NCI-H446 treated with DMSO at 0.1 percent for 48 hours (cell line): Measurements from ENCODE around the gene ZFYVE21.
"Not testable (repeated sequence)": the region's sequence is repeated elsewhere in the genome, so short reads cannot be mapped to it uniquely, and the experiment has no call there.

Experiments used
- DNase-seq: peaks from one replicate; lab custom pipeline; 2025; lab: John Stamatoyannopoulos, UW

The ZFYVE21 gene

GRCh38 chr14:103763730-103764488 is 48.3 kb downstream of the ZFYVE21 start:
- no peak for DNase-seq

- DNase-seq = no peak
These were observed 49.9 kb downstream of the ZFYVE21 start for GRCh38 chr14:103765526-103765925.

- DNase-seq = no peak
These were observed 51.8 kb downstream of the ZFYVE21 start for GRCh38 chr14:103767336-103767894.

DNA sequence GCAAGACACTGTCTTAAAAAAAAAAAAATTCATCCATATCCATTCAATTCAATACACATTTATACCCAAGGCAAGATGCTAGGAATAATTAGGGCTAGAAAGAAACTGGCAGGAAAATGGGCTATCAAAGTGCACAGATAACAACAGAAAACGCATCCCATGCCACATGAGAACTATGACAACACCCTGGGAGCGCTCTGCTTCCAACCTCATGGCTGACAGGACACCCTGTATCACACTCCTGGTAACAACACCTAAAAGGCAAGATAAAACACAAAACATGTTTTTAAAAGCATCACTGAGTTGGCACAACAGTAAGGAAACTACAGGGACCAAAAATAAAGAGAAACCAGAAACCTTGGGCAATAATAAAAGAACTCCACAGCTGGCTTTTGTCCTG is 54.9 kb downstream of the ZFYVE21 start:
- DNase-seq = no peak

DNA sequence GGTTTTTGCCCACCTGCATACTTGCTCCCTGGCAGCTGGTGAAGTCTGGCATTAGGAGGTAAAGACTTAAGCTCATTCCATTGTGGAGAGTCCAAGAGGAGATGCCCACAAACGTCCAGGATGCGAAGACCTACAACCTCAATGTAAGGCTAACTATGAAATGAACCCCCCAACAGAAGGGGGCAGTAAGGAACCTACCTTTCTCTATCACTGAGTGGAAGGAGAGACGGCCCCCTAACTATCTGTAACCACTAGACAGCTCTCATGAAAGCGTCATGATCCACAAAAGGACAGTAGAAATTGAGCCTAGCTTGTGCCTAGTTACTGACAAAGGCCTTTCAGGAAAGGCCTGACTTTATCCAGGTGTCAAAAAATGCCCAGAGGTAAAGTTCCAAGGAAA is 55.3 kb downstream of the ZFYVE21 start:
- DNase-seq = no peak

- no peak for DNase-seq
These were observed 56.6 kb downstream of the ZFYVE21 start for GRCh38 chr14:103772078-103772712.

- DNase-seq = no peak
These were observed 57.9 kb downstream of the ZFYVE21 start for GRCh38 chr14:103773521-103773920.

DNA sequence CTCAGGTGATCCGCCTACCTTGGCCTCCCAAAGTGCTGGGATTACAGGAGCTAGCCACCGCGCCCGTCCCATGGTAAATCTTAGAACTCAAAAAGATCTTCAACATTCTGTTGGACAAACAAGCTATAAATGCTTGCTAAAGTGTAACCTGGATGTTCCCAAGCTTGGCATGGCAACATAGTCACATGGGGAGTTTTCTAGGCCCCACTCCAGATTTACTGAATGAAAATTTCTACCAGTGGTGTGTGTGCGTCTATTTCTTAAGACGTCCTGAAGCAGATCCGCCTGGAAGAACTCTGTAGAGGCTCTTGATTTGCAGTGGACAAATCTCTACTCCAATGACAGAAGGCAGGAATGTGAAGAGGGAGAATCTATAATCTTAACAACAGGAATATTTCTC is 59.9 kb downstream of the ZFYVE21 start:
- no peak for DNase-seq

DNA sequence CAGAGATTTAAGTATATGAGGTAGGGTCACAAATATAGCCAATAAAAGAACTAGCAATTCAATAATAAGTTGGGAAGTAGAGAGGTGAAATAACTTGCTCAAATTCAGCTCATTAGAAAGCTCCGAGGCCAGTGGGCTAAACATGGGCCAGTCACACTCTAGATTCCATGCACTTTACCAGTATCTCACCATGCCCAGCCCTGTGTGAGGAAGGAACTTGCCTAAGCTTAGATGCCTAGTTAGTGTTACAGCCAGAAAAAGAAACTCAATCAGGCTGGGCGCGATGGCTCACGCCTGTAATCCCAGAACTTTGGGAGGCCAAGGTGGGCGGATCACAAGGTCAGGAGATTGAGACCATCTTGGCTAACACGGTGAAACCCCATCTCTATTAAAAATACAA is 60.7 kb downstream of the ZFYVE21 start:
- DNase-seq = not testable (repeated sequence)

GRCh38 chr14:103782376-103782775 is 66.8 kb downstream of the ZFYVE21 start:
- DNase-seq = no peak
